GM18499 (cell line): ENCODE measurements around the gene GJB2.

Source experiments
- ATAC-seq: cut with Tn5 transposase; IDR thresholded peaks from one replicate; pipeline ENCODE4 v1.9.1; 2021; ENCODE audit warnings: moderate number of reproducible peaks; ENCODE audit not compliant: insufficient read depth, unreplicated experiment

The GJB2 gene

GRCh38 chr13:20193162-20193906 lies 596 bp upstream of the GJB2 start:
- ATAC-seq: no peak

GRCh38 chr13:20192158-20192835 lies 441 bp downstream of the GJB2 start:
- no peak for ATAC-seq

DNA sequence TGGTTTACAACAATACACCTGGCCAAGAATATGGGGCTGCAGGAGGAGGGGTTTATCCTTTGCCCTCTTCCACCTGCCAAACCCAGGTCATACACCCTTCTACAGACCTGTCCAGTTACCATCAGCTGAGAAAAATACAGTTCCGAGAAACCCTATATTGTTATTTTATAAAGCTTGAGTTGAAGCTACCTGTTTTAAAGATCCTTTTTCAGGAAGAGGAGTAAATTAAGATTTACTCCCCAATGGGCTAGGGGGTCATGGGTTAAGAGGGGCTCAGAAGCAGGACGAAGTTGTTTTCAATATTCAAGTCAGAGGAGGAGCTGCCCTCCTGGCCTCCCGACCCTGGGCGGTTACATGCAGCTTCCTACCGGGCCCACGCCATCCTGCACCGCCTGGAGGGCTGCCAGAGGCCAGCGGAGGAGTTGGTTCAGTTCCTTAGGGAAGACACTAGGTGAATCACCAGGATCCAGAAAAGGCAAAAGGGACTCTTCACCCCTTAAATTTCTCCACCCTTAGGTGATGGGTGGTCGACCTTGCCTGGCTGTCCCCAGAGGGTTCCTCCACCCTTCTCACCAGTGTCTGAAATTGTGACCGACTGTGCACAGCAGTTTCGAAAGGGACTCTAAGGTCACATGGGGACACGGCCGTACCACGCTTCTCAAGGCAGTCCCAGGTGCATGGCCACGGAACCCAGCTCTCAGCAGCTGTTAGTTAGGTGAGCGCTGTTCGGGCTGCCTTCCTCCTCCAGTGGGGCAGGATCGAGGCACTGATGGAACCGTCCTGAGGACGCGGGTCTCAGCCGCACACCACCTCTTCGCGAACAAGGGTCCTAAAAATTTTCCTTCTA lies 1.2 kb downstream of the GJB2 start:
- no peak for ATAC-seq

DNA sequence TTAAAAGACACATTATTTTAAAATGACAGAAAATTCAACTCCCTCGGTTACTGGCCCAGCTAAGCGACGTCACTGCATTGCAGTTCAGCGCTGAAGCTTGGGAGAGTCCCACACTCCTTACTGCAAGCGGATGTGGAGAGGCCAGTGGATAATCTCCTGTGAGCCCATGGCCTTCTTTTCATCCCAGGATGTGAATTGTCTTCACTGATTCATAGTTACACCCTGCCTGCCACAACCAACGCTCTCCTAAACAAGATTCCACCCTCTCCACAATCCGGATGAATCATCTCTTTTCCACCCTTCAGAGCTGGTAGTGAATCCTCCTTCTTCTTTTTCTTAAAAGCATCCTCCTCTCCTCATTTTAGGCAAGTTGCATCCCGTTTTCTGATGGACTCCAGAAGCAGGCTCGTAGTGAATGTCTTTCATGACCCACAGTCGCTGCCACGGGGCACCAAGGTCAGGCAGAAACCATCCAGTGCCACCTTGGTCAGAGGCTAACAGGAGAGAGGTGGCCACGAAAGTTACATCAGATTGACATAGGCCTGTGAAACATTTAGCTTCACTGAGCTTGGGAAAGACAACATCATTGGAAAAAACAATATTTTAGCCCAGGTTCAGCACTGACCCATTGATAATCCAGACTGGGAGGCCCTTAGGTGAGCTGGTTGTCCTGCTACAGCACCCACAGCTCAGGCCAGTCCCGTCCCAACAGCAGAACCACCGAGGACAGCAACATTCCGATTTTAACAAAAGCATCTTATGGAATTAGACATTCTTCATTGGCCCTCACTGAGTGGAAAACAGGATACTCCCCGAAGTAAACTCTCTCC lies 2.0 kb downstream of the GJB2 start:
- no peak for ATAC-seq

GRCh38 chr13:20190076-20190475 lies 2.7 kb downstream of the GJB2 start:
- ATAC-seq: no peak

DNA sequence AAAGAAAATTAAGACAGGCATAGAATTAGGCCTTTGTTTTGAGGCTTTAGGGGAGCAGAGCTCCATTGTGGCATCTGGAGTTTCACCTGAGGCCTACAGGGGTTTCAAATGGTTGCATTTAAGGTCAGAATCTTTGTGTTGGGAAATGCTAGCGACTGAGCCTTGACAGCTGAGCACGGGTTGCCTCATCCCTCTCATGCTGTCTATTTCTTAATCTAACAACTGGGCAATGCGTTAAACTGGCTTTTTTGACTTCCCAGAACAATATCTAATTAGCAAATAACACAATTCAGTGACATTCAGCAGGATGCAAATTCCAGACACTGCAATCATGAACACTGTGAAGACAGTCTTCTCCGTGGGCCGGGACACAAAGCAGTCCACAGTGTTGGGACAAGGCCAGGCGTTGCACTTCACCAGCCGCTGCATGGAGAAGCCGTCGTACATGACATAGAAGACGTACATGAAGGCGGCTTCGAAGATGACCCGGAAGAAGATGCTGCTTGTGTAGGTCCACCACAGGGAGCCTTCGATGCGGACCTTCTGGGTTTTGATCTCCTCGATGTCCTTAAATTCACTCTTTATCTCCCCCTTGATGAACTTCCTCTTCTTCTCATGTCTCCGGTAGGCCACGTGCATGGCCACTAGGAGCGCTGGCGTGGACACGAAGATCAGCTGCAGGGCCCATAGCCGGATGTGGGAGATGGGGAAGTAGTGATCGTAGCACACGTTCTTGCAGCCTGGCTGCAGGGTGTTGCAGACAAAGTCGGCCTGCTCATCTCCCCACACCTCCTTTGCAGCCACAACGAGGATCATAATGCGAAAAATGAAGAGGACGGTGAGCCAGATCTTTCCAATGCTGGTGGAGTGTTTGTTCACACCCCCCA lies 3.8 kb downstream of the GJB2 start:
- ATAC-seq: no peak

- ATAC-seq: no peak
Observed at GRCh38 chr13:20186771-20187170, 6.0 kb downstream of the GJB2 start.

GRCh38 chr13:20185366-20186056 lies 7.2 kb downstream of the GJB2 start:
- no peak for ATAC-seq

GRCh38 chr13:20182231-20182846 lies 10.4 kb downstream of the GJB2 start:
- no peak for ATAC-seq

DNA sequence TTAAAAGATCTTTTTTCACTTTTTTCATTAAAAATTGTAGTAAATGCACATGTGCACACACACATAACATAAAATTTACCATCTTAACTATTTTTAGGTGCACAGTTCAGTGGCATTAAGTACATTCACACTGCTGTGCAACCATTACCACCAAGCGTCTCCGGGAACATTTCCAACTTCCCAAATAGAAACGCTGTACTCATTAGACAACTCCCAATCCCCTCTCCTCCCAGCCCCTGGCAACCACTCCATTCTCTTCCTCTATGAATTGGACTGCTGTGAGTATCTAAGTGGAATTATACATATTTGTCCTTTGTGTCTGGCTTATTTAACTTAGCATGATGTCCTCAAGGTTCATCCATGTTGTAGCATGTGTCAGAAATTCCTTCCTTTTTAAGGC lies 11.6 kb downstream of the GJB2 start:
- no peak for ATAC-seq

- no peak for ATAC-seq
Observed at GRCh38 chr13:20178156-20178555, 14.6 kb downstream of the GJB2 start.

DNA sequence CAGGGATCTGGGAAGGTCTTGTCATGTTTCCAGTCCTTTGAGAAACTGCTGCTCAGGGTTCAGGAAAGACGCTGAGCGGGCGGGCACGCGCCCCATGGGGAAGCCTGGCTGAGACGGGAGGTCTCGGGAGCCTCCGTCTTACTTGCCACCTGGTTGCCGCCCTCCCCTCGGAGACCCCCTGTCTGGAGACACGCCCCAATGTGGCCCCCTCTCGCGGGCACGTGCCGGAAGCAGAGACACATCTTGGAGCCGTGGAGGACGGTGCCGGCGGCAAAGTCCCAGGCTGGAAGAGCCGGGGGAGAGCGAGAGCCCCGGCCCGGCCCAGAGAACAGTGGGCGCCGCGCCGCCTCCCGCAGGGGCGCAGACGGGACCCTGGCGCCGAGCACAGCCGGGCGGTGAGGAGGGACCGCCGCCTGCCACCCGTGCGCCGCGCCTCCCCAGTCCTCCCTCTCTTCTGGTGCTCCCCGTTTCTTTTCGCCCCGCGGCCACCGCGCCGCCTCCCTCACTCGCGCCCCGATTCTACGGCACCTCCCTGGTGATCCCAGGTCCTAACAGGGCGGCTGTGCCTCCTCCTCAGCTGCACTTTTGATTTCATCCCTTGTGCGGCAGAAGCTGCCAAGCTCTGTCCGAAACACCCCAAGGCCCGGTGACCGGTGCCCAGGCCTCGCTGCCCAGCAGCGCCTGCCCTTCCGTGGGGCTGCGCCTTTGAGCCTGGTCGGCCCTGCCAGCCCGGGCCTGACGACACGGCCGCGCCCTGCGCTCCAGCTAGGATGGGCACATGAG lies 15.5 kb downstream of the GJB2 start:
- no peak for ATAC-seq

GRCh38 chr13:20175907-20176652 lies 16.7 kb downstream of the GJB2 start:
- no peak for ATAC-seq

DNA sequence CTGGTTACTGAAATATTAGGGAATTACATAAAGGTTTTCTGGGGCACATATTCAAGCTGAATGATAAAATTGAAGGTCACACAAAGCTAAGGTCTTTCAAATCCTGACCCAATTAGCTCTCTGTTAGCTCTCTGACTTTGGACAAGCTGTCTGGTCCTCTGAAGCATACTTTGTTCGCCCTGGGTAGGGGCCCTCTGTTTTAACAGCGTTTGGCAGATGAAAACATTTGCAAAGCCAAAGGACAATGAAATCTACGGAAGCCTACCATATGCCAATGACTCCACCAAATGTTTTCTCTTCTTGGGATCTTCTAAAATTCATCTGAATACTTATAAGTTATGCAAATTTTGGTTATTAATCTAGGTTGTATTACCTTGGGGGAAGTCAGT lies 17.3 kb downstream of the GJB2 start:
- no peak for ATAC-seq

DNA sequence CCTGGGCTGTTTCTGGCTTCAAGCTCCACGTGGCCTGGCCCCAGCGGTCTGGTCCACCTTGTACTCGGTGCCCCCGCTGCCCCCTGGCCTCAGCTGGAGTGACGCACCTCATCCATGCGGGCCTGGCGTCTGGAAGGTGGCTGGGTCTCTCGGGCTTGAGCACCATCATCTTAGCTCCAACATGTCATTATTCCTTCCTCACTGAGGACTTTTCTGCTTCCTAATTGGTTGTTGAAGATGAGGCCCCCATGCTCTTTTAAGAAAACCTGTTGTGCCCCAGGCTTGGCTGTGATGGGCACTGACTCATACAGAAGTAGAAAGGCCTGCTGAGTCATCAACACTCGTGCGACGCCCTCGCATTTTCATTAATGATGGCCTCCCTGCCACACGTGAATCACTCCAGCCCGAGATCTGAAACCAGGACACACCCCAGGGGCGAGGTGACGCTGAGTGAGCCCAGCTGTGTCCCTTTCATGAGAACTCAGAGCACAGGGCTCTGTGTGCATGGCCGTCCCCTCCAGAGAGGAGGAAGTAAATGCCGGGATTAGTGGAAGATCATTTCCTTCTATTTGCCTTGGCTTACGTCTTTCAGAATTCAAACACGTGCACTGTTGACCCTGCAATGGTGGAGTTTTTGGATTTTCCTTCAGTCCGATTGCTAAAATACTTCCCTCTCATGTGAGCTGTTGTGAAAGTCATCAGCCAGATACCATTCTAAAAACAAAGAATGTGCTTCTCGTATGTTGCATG lies 17.9 kb downstream of the GJB2 start:
- peak; percentile 84 for ATAC-seq

DNA sequence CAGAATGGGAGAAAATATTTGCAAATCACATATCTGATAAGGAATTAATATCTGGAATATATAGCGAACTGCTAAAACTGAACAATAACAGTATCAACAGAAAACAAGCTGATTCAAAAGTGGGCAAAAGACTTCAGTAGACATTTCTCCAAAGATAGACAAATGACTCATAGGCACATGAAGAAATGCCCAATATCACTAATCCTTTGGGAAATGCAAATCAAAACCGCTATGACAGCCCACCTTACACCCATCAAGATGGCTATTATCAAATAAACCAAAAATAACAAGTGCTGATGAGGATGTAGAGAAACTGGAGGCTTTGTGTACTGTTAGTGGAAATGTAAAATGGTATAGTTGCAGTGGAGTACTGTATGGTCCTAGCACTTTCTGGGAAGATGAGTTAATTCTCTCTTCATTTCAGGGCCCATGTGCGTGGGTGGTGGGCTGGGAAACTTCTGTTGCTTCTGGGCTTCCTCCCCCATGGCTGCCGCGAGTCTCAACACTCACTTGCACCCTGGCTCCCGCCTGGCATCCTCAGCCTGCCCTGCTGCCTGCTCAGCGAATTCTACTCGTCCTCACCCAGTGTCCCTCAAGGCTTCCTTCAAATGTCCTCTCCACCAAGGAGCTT lies 19.5 kb downstream of the GJB2 start:
- ATAC-seq: no peak
